ENCODE data around the gene SEMA3B.

- TF ChIP-seq POLR2A (IDR thresholded peaks at IDR 0.05) (no peak), CTCF (IDR thresholded peaks at IDR 0.05) (no peak)
Observed at GRCh38 chr3:50255251-50255615, 13.7 kb upstream of the SEMA3B start.
